ENCODE data around the gene FDX2. TPM values are rescaled to one million over a fixed set of nuclear protein-coding genes. Genes with fewer than 3 reads are reported as not detected.

Gene FDX2
- total RNA-seq, 1 donor: 27.5 TPM

DNA sequence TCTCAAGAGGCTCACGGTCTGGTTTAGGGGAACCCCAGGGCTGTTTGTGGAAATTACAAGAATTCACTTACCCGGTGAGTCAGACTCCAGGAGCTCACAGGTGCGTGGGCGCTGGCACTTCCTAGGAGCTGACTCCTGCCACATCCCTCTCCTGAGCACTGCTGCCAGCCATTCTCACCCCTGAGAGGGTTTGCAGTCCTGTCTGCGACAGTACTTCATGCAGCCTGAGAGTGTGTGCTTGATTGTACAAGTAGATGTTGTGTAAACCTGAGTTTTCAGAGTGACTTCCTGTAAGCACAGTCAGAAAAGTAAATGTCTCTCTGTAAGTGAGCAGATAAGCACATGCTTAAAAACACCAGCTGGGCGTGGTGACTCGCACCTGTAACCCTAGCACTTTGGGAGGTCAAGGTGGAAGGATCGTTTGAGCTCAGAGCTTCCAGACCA, 55.7 kb downstream of the FDX2 start:
- no peak for DNase-seq (ENCODE audit: low read depth in 2 of 3, low spot score in 2 of 3)

Small RNAs within 50 kb of the gene (small RNA-seq; reads per million reads assigned to genes)
- gene AC011511.1 (not detected), gene AC011511.4 (not detected)

Other genes with a start within 250 kb of the FDX2 start
- 56.8 TPM for gene SHFL, start 229.7 kb downstream of the FDX2 start, total RNA-seq
- 12.7 TPM for gene ANGPTL6, start 213.3 kb downstream of the FDX2 start, total RNA-seq
- 81.1 TPM for gene PPAN, start 209.7 kb downstream of the FDX2 start, total RNA-seq
- 25.0 TPM for gene P2RY11, start 204.3 kb downstream of the FDX2 start, total RNA-seq
- 513 TPM for gene EIF3G, start 196.1 kb downstream of the FDX2 start, total RNA-seq
- gene DNMT1, start 121.1 kb downstream of the FDX2 start, total RNA-seq: 70.0 TPM
- gene S1PR2, start 84.7 kb downstream of the FDX2 start, total RNA-seq: 6.7 TPM
- 90.5 TPM for gene MRPL4, start 63.8 kb downstream of the FDX2 start, total RNA-seq
- 15.3 TPM for gene ICAM1, start 44.9 kb downstream of the FDX2 start, total RNA-seq
- gene ICAM4, start 29.1 kb downstream of the FDX2 start, total RNA-seq: 66.0 TPM
- gene ICAM5, start 26.1 kb downstream of the FDX2 start, total RNA-seq: 10.8 TPM
- gene ZGLP1, start 6.2 kb downstream of the FDX2 start, total RNA-seq: 0.54 TPM
- 47.9 TPM for gene RAVER1, start 17.5 kb upstream of the FDX2 start, total RNA-seq
- gene ICAM3, start 23.6 kb upstream of the FDX2 start, total RNA-seq: 367 TPM
- 174 TPM for gene TYK2, start 64.6 kb upstream of the FDX2 start, total RNA-seq
- gene CDC37, start 87.5 kb upstream of the FDX2 start, total RNA-seq: 131 TPM
- gene PDE4A, start 104.5 kb upstream of the FDX2 start, total RNA-seq: under 0.01 TPM
- 235 TPM for gene KEAP1, start 187.3 kb upstream of the FDX2 start, total RNA-seq
- 0.27 TPM for gene S1PR5, start 201.4 kb upstream of the FDX2 start, total RNA-seq
- 33.7 TPM for gene ATG4D, start 227.9 kb upstream of the FDX2 start, total RNA-seq
- 21.5 TPM for gene KRI1, start 250.0 kb upstream of the FDX2 start, total RNA-seq